ENCODE results near the gene DHRSX. TPM values are rescaled to one million over a fixed set of nuclear protein-coding genes. Genes with fewer than 3 reads are reported as not detected.

The DHRSX gene
- total RNA-seq, 2 donors from 2014 or later, result 14.8 to 46.5 TPM

GRCh38 chrX:2439613-2440012 lies 61.2 kb downstream of the DHRSX start:
- ATAC-seq (no peak), DNase-seq (no peak)
- 91 to 98% methylated on average over 3 to 8 of the region's 8 CpGs for WGBS, 2 donors
- no peak for TF ChIP-seq CTCF (IDR thresholded peaks at IDR 0.05)
- TF ChIP-seq POLR2A (IDR thresholded peaks at IDR 0.05), result no peak
- intact Hi-C loops (cut with DNase I), result no loop called here
- Histone ChIP-seq H3K9me3 (no peaks in the 10 kb centered on the region), H3K4me1 (no peaks in the 10 kb centered on the region), H3K27ac (no peak overlapping the region), H3K36me3 (replicated peaks in 1 of 2; ENCODE audit: insufficient read depth in 1 of 2, low read depth in 2 of 2) (peaks cover 0 to 2% of the 10 kb centered on the region in 2 donors), H3K27me3 (no peaks in the 10 kb centered on the region), H3K4me3 (no peak overlapping the region)

GRCh38 chrX:2435465-2435864 lies 65.3 kb downstream of the DHRSX start:
- intact Hi-C loops (cut with DNase I), result no loop called here
- no peak for ATAC-seq
- Histone ChIP-seq H3K27me3 (no peaks in the 10 kb centered on the region), H3K27ac (no peak overlapping the region), H3K9me3 (no peaks in the 10 kb centered on the region), H3K36me3 (replicated peaks in 1 of 2; ENCODE audit: insufficient read depth in 1 of 2, low read depth in 2 of 2) (no peaks in the 10 kb centered on the region), H3K4me3 (no peak overlapping the region), H3K4me1 (no peaks in the 10 kb centered on the region)
- no peak for TF ChIP-seq CTCF (IDR thresholded peaks at IDR 0.05)
- TF ChIP-seq POLR2A (IDR thresholded peaks at IDR 0.05), result no peak
- WGBS, 2 donors, result 81 to 88% methylated on average over 2 of the region's 2 CpGs
- DNase-seq, result no peak

- intact Hi-C loops (cut with DNase I), result no loop called here
- H3K36me3 ChIP-seq (replicated peaks in 1 of 2; ENCODE audit: insufficient read depth in 1 of 2, low read depth in 2 of 2), result no peaks in the 10 kb centered on the region
- WGBS, 2 donors, result 87 to 89% methylated on average over 12 of the region's 12 CpGs
- no peak for DNase-seq
- H3K9me3 ChIP-seq, result no peaks in the 10 kb centered on the region
- no peaks in the 10 kb centered on the region for H3K4me1 ChIP-seq
- no peak overlapping the region for H3K27ac ChIP-seq
- H3K4me3 ChIP-seq, result no peak overlapping the region
- no peaks in the 10 kb centered on the region for H3K27me3 ChIP-seq
- no peak for ATAC-seq
- TF ChIP-seq CTCF (IDR thresholded peaks at IDR 0.05) (no peak), POLR2A (IDR thresholded peaks at IDR 0.05) (no peak)
Observed at GRCh38 chrX:2434270-2435163, 66.3 kb downstream of the DHRSX start.

- DNase-seq, result no peak
- intact Hi-C loops (cut with DNase I), result no loop called here
- WGBS, 2 donors, result 81 to 82% methylated on average over 11 of the region's 11 CpGs
- H3K27ac ChIP-seq, result no peak overlapping the region
- no peak for ATAC-seq
- no peaks in the 10 kb centered on the region for H3K4me1 ChIP-seq
- no peak for TF ChIP-seq CTCF (IDR thresholded peaks at IDR 0.05)
- no peak for TF ChIP-seq POLR2A (IDR thresholded peaks at IDR 0.05)
- no peaks in the 10 kb centered on the region for H3K27me3 ChIP-seq
- H3K4me3 ChIP-seq, result no peak overlapping the region
- H3K9me3 ChIP-seq, result no peaks in the 10 kb centered on the region
- H3K36me3 ChIP-seq (replicated peaks in 1 of 2; ENCODE audit: insufficient read depth in 1 of 2, low read depth in 2 of 2), result no peaks in the 10 kb centered on the region
Observed at GRCh38 chrX:2432298-2432863, 68.4 kb downstream of the DHRSX start.
